NB4 (cell line): Measurements from ENCODE around the gene XXYLT1.

ENCODE experiments used
- POLR2A ChIP-seq: IDR thresholded peaks from 2 replicates; pipeline ENCODE4 v1.6.1; 2011; ENCODE audit warnings: mild to moderate bottlenecking; ENCODE audit not compliant: insufficient read length; ENCODE audit errors: extremely low read depth
- TF ChIP-seq, protein P1 (sequence below): IDR thresholded peaks from 2 replicates; pipeline ENCODE4 v1.6.1; 2011; ENCODE audit warnings: low read depth, low read length
- TF ChIP-seq, protein P2 (sequence below): IDR thresholded peaks from one replicate; pipeline ENCODE4 v1.5.1; 2012; ENCODE audit warnings: low read depth, low read length

DNA sequence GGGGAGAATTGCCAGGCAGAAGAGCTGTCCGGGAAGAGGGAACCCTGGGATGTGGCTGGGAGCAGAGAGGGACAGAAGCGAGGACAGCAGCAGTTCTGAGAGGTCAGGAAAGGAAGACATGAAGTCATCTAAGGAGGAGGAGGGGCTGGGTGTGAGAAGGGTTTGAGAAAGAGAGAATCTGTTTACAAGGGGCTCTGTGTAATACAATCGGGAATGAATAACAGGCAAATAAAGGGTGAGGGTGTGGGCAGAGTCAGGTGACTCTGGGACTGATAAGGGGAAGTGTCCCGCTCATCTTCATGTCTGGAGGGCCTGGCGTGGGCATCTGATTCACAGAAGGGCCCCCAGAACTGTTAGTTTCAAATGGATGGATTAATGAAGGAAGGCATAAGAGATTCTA, 191.3 kb downstream of the XXYLT1 start:
- TF ChIP-seq, protein P1, sequence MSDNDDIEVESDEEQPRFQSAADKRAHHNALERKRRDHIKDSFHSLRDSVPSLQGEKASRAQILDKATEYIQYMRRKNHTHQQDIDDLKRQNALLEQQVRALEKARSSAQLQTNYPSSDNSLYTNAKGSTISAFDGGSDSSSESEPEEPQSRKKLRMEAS, result no peak
- TF ChIP-seq, protein P2, sequence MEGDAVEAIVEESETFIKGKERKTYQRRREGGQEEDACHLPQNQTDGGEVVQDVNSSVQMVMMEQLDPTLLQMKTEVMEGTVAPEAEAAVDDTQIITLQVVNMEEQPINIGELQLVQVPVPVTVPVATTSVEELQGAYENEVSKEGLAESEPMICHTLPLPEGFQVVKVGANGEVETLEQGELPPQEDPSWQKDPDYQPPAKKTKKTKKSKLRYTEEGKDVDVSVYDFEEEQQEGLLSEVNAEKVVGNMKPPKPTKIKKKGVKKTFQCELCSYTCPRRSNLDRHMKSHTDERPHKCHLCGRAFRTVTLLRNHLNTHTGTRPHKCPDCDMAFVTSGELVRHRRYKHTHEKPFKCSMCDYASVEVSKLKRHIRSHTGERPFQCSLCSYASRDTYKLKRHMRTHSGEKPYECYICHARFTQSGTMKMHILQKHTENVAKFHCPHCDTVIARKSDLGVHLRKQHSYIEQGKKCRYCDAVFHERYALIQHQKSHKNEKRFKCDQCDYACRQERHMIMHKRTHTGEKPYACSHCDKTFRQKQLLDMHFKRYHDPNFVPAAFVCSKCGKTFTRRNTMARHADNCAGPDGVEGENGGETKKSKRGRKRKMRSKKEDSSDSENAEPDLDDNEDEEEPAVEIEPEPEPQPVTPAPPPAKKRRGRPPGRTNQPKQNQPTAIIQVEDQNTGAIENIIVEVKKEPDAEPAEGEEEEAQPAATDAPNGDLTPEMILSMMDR, result no peak
- TF ChIP-seq POLR2A, result no peak
